PC-3 (cell line): ENCODE data around the gene AJUBA. TPM values are rescaled to one million over a fixed set of nuclear protein-coding genes. Genes with fewer than 3 reads are reported as not detected.
A peak's percentile ranks its signal among the peaks of the same experiment; 100 is the strongest.

Experiments
- ATAC-seq: fragments of 200-7000 bp; cut with Tn5 transposase; 2 replicates; pipeline ENCODE4 v1.9.1; 2020; ENCODE audit warnings: mild to moderate bottlenecking, moderate library complexity
- BruUV-seq: library from RNA; stranded (reverse); fragments of 400-500 nt; replicated peaks from 2 replicates; lab custom pipeline; 2021; lab: Mats Ljungman, UMichigan
- CTCF ChIA-PET: fragments of 300-600 bp; sonication (Branson Sonifier 250); formaldehyde crosslinking; loops from one replicate; lab custom pipeline; 2022; ENCODE audit warnings: antibody characterized with exemption; lab: Charles Lee
- POLR2A ChIA-PET: fragments of 300-600 bp; sonication (Branson Sonifier 250); formaldehyde crosslinking; loops from one replicate; lab custom pipeline; 2022; ENCODE audit warnings: antibody characterized with exemption; ENCODE audit not compliant: unreplicated experiment; lab: Charles Lee
- DNase-seq: peaks from one replicate; pipeline ENCODE4 v3.0.0-alpha.2; 2015
- H2AFZ ChIP-seq: fragments of 300-600 bp; sonication (generic); 2 replicates; pipeline ENCODE4 v1.6.0; 2016; ENCODE audit warnings: antibody characterized with exemption, low read length
- H3F3A ChIP-seq: fragments of 300-600 bp; sonication (generic); one replicate; pipeline ENCODE4 v1.6.0; 2017; ENCODE audit warnings: antibody characterized with exemption, low read length, control low read depth, mild to moderate bottlenecking; ENCODE audit not compliant: unreplicated experiment
- H3K27ac ChIP-seq: fragments of 300-600 bp; sonication (generic); 2 replicates; pipeline ENCODE4 v1.5.1; 2016; ENCODE audit warnings: mild to moderate bottlenecking, low read length
- H3K27me3 ChIP-seq: fragments of 300-600 bp; sonication (generic); 2 replicates; pipeline ENCODE4 v1.6.1; 2016; ENCODE audit warnings: low read length, mixed read lengths
- H3K36me3 ChIP-seq: fragments of 300-600 bp; sonication (generic); 2 replicates; pipeline ENCODE4 v1.6.1; 2016; ENCODE audit warnings: low read depth, mixed run types, low read length, mixed read lengths
- H3K4me1 ChIP-seq: fragments of 300-600 bp; sonication (generic); 2 replicates; pipeline ENCODE4 v1.5.1; 2016; ENCODE audit warnings: low read length; ENCODE audit not compliant: insufficient read depth
- H3K4me2 ChIP-seq: fragments of 300-600 bp; sonication (generic); 2 replicates; pipeline ENCODE4 v1.6.0; 2016; ENCODE audit warnings: low read length
- H3K4me3 ChIP-seq: fragments of 300-600 bp; sonication (generic); 2 replicates; pipeline ENCODE4 v1.5.1; 2016; ENCODE audit warnings: mild to moderate bottlenecking, low read length, mixed read lengths
- H3K79me2 ChIP-seq: fragments of 300-600 bp; sonication (generic); 2 replicates; pipeline ENCODE4 v1.6.1; 2017; ENCODE audit warnings: low read length, mixed read lengths
- H3K9ac ChIP-seq: fragments of 300-600 bp; sonication (generic); 2 replicates; pipeline ENCODE4 v1.6.0; 2016; ENCODE audit warnings: mild to moderate bottlenecking, low read length
- H3K9me2 ChIP-seq: fragments of 300-600 bp; sonication (generic); replicated peaks from 2 replicates; pipeline ENCODE4 v1.6.1; 2016; ENCODE audit warnings: mixed run types, low read length, mixed read lengths
- H3K9me3 ChIP-seq: fragments of 300-600 bp; sonication (generic); 2 replicates; pipeline ENCODE4 v1.6.1; 2016; ENCODE audit warnings: low read length, mixed read lengths
- H4K20me1 ChIP-seq: fragments of 300-600 bp; sonication (generic); 2 replicates; pipeline ENCODE4 v1.6.1; 2016; ENCODE audit warnings: low read length, mixed read lengths
- CTCF ChIP-seq: fragments of 300-600 bp; sonication (generic); conservative IDR thresholded peaks from 2 replicates; pipeline ENCODE4 v1.5.1; 2017; ENCODE audit warnings: antibody characterized with exemption, low read depth, mild to moderate bottlenecking, low read length
- EZH2 ChIP-seq: fragments of 300-600 bp; sonication (generic); IDR thresholded peaks from one replicate; pipeline ENCODE4 v1.6.1; 2017; ENCODE audit warnings: antibody characterized with exemption, mild to moderate bottlenecking, low read length; ENCODE audit not compliant: unreplicated experiment
- EZH2phosphoT487 ChIP-seq: fragments of 300-600 bp; sonication (generic); IDR thresholded peaks from 2 replicates; pipeline ENCODE4 v1.6.1; 2018; ENCODE audit warnings: mild to moderate bottlenecking, antibody characterized with exemption, low read length, borderline replicate concordance
- intact Hi-C: fragments of 100-400 bp; cut with micrococcal nuclease; formaldehyde crosslinking; loops from 2 replicates; pipeline ENCODE4 v1.9.0; 2023
- total RNA-seq: library from RNA; depleted of rRNA; stranded (reverse); fragments of >200 nt; gene quantifications from 2 replicates; pipeline ENCODE4 v1.2.3, GENCODE V29; 2014

Gene AJUBA
- total RNA-seq, 1 experiment from 2014 or later: 81.1 TPM

- Histone ChIP-seq H3F3A (no peaks in the 10 kb centered on the region), H4K20me1 (no peaks in the 10 kb centered on the region), H3K9ac (no peak overlapping the region), H3K9me3 (no peaks in the 10 kb centered on the region), H3K4me2 (no peak overlapping the region), H3K27ac (no peak overlapping the region), H3K79me2 (no peaks in the 10 kb centered on the region), H3K9me2 (no peaks in the 10 kb centered on the region), H2AFZ (no peak overlapping the region), H3K4me1 (no peaks in the 10 kb centered on the region), H3K4me3 (no peak overlapping the region), H3K36me3 (peaks cover 2% of the 10 kb centered on the region), H3K27me3 (no peaks in the 10 kb centered on the region)
- intact Hi-C loops: no loop called here
- CTCF ChIA-PET: no interaction called here
- DNase-seq (no peak), ATAC-seq (no peak)
- no peak for TF ChIP-seq EZH2phosphoT487
- TF ChIP-seq EZH2: no peak
- no peak for TF ChIP-seq CTCF
- POLR2A ChIA-PET: no interaction called here
- BruUV-seq: no TSS peak
Observed at GRCh38 chr14:22945642-22946041, 36.7 kb downstream of the AJUBA start.

GRCh38 chr14:22939684-22940083 lies 42.7 kb downstream of the AJUBA start:
- POLR2A ChIA-PET: interaction anchor here (0.7 kb wide), 1 partner anchor 256 kb away, joined by 5 read pairs; no protein-coding TSS in a partner anchor
- Histone ChIP-seq H3F3A (no peaks in the 10 kb centered on the region), H3K9ac (no peak overlapping the region), H3K27me3 (no peaks in the 10 kb centered on the region), H4K20me1 (no peaks in the 10 kb centered on the region), H2AFZ (no peak overlapping the region), H3K4me2 (peak overlapping the region; percentile 22; the same call in 1 of the 2 replicates), H3K79me2 (no peaks in the 10 kb centered on the region), H3K4me1 (no peaks in the 10 kb centered on the region; the same call in 1 of the 2 replicates), H3K27ac (no peak overlapping the region), H3K4me3 (no peak overlapping the region), H3K36me3 (no peaks in the 10 kb centered on the region; the same call in 1 of the 2 replicates), H3K9me2 (no peaks in the 10 kb centered on the region), H3K9me3 (no peaks in the 10 kb centered on the region)
- intact Hi-C loops: no loop called here
- ATAC-seq: peak; percentile 80
- peak; percentile 64 for DNase-seq
- CTCF ChIA-PET: interaction anchor here (0.6 kb wide), 3 partner anchors 9 to 56 kb away, joined by 6 to 7 read pairs (median 7); no protein-coding TSS in a partner anchor
- TF ChIP-seq EZH2 (no peak), EZH2phosphoT487 (no peak), CTCF (no peak)
- no TSS peak for BruUV-seq

GRCh38 chr14:22935156-22935555 lies 47.2 kb downstream of the AJUBA start:
- Histone ChIP-seq H3K27ac (no peak overlapping the region), H3K27me3 (no peaks in the 10 kb centered on the region), H3K79me2 (no peaks in the 10 kb centered on the region), H3K9me3 (no peaks in the 10 kb centered on the region), H3K4me2 (no peak overlapping the region), H2AFZ (no peak overlapping the region), H3K4me1 (peaks cover 5% of the 10 kb centered on the region), H3K36me3 (no peaks in the 10 kb centered on the region), H3K4me3 (no peak overlapping the region), H3K9ac (no peak overlapping the region), H4K20me1 (no peaks in the 10 kb centered on the region), H3F3A (no peaks in the 10 kb centered on the region), H3K9me2 (no peaks in the 10 kb centered on the region)
- intact Hi-C loops: no loop called here
- no peak for ATAC-seq
- ChIA-PET POLR2A (no interaction called here), CTCF (no interaction called here)
- no peak for TF ChIP-seq CTCF
- TF ChIP-seq EZH2phosphoT487: no peak
- no peak for TF ChIP-seq EZH2
- no peak for DNase-seq
- BruUV-seq: no TSS peak
